Measurements from ENCODE around the gene DHX30.

Gene DHX30

DNA sequence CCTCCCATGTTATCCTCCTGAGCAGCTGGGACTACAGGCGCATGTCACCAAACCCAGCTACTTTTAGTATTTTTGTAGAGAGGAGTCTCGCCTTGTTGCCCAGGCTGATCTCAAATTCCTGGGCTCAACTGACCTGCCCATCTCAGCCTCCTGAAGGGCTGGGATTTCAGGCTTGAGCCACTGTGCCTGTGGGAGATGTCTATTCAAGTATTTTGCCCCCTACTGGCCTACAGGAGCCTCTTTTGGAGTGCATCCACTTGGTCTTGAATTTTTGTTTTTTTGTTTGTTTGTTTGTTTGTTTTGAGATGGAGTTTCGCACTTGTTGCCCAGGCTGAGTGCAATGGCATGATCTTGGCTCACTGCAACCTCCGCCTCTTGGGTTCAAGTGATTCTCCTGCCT, 3.2 kb upstream of the DHX30 start:
- Histone ChIP-seq H3K4me1 (ENCODE audit: control insufficient read depth, insufficient read depth, low read length) (no peaks in the 10 kb centered on the region), H3K4me3 (ENCODE audit: low read depth, low read length) (no peak overlapping the region), H3K36me3 (ENCODE audit: control insufficient read depth in 2 of 2, insufficient read depth in 1 of 2, low read length in 2 of 2) (no peaks in the 10 kb centered on the region), H3K9me3 (ENCODE audit: control insufficient read depth, insufficient read depth, low read depth, low read length) (no peaks in the 10 kb centered on the region), H3K27ac (ENCODE audit: extremely low read depth, low read depth, low read length) (no peak overlapping the region)
- TF ChIP-seq ZBTB8A (tag by site-specific recombination; IDR thresholded peaks at IDR 0.05) (peak; percentile 74), ZNF350 (tag by site-specific recombination; IDR thresholded peaks at IDR 0.05) (no peak)
- POLR2A ChIA-PET = interaction anchor here (0.6 kb wide), 1 partner anchor 23 kb away, joined by 3 read pairs; no protein-coding TSS in a partner anchor
- CTCF ChIA-PET = no interaction called here

DNA sequence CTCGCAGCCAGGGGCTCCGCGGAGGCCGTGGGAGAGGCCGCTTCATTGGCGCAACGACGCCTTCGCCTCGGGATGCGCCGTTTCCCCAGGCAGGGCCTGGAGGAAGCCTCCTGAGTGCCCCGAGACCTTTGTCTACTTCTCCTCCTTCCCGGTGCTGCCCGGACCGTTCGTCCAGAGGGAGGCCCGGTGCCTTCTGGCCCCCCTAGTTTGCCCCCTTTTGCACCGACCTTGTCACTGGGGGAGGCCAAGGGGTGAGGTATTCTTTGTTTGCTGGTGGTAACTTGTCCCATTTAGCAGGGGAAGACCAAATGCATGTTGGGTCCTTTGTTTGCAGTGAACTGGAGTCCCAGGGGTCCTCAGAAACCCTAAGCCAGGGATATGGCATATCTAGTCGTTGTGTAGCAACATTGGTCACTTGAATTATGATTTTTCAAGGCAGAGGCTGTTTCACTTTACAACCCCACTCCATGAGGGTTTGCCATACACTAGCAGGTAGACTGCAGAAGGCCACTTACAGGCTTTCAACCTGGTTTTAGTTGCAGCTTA, 615 bp downstream of the DHX30 start:
- ChIA-PET CTCF (no interaction called here), POLR2A (no interaction called here)
- Histone ChIP-seq H3K27ac (ENCODE audit: extremely low read depth, low read depth, low read length) (peak overlapping the region; percentile 86), H3K36me3 (ENCODE audit: control insufficient read depth in 2 of 2, insufficient read depth in 1 of 2, low read length in 2 of 2) (peaks cover 13 to 24% of the 10 kb centered on the region in 2 experiments; a peak in 2 of 3 replicates), H3K4me1 (ENCODE audit: control insufficient read depth, insufficient read depth, low read length) (no peaks in the 10 kb centered on the region), H3K9me3 (ENCODE audit: control insufficient read depth, insufficient read depth, low read depth, low read length) (no peaks in the 10 kb centered on the region), H3K4me3 (ENCODE audit: low read depth, low read length) (peak overlapping the region; percentile 76)
- TF ChIP-seq KLF1 (tag by site-specific recombination; IDR thresholded peaks at IDR 0.05) (peak; percentile 66), KLF16 (tag by site-specific recombination; IDR thresholded peaks at IDR 0.05) (peak; percentile 23; the same call in 1 of the 2 replicates), GLIS1 (tag by site-specific recombination; IDR thresholded peaks at IDR 0.05) (peak; percentile 85), GLIS2 (tag by site-specific recombination; IDR thresholded peaks at IDR 0.05) (peak; percentile 91), ZNF24 (tag by site-specific recombination; IDR thresholded peaks at IDR 0.05) (0 out of 2 replicates have a peak, but pooled peaks have one; percentile 6), ZBTB20 (tag by site-specific recombination; IDR thresholded peaks at IDR 0.05) (no peak), TRIM28 (IDR thresholded peaks at IDR 0.05; ENCODE audit: borderline replicate concordance, low read length) (peak; percentile 28; the same call in 1 of the 2 replicates), ZFHX2 (tag by site-specific recombination; conservative IDR thresholded peaks at IDR 0.05) (0 out of 2 replicates have a peak, but pooled peaks have one; percentile 4), ZXDB (tag by site-specific recombination; IDR thresholded peaks at IDR 0.05) (0 out of 2 replicates have a peak, but pooled peaks have one; percentile 54), ZBTB48 (tag by site-specific recombination; IDR thresholded peaks at IDR 0.05) (peak; percentile 53; the same call in 1 of the 2 replicates), EGR2 (tag by site-specific recombination; IDR thresholded peaks at IDR 0.05; ENCODE audit: low read depth) (no peak; the same call in 1 of the 2 replicates), ZBTB1 (tag by site-specific recombination; IDR thresholded peaks at IDR 0.05) (no peak), MZF1 (tag by site-specific recombination; IDR thresholded peaks at IDR 0.05; ENCODE audit: borderline replicate concordance) (no peak), ZIC2 (tag by site-specific recombination; IDR thresholded peaks at IDR 0.05) (peak; percentile 33; the same call in 1 of the 2 replicates), ZNF530 (tag by site-specific recombination; IDR thresholded peaks at IDR 0.05; ENCODE audit: low read depth) (no peak), ZNF335 (tag by site-specific recombination; conservative IDR thresholded peaks at IDR 0.05) (peak; percentile 95)
- TF ChIP-seq, protein P1, sequence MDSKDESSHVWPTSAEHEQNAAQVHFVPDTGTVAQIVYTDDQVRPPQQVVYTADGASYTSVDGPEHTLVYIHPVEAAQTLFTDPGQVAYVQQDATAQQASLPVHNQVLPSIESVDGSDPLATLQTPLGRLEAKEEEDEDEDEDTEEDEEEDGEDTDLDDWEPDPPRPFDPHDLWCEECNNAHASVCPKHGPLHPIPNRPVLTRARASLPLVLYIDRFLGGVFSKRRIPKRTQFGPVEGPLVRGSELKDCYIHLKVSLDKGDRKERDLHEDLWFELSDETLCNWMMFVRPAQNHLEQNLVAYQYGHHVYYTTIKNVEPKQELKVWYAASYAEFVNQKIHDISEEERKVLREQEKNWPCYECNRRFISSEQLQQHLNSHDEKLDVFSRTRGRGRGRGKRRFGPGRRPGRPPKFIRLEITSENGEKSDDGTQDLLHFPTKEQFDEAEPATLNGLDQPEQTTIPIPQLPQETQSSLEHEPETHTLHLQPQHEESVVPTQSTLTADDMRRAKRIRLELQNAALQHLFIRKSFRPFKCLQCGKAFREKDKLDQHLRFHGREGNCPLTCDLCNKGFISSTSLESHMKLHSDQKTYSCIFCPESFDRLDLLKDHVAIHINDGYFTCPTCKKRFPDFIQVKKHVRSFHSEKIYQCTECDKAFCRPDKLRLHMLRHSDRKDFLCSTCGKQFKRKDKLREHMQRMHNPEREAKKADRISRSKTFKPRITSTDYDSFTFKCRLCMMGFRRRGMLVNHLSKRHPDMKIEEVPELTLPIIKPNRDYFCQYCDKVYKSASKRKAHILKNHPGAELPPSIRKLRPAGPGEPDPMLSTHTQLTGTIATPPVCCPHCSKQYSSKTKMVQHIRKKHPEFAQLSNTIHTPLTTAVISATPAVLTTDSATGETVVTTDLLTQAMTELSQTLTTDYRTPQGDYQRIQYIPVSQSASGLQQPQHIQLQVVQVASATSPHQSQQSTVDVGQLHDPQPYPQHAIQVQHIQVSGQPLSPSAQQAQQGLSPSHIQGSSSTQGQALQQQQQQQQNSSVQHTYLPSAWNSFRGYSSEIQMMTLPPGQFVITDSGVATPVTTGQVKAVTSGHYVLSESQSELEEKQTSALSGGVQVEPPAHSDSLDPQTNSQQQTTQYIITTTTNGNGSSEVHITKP (tag by site-specific recombination; IDR thresholded peaks at IDR 0.05) = peak; percentile 45; the same call in 1 of the 2 replicates
- TF ChIP-seq, protein P2, sequence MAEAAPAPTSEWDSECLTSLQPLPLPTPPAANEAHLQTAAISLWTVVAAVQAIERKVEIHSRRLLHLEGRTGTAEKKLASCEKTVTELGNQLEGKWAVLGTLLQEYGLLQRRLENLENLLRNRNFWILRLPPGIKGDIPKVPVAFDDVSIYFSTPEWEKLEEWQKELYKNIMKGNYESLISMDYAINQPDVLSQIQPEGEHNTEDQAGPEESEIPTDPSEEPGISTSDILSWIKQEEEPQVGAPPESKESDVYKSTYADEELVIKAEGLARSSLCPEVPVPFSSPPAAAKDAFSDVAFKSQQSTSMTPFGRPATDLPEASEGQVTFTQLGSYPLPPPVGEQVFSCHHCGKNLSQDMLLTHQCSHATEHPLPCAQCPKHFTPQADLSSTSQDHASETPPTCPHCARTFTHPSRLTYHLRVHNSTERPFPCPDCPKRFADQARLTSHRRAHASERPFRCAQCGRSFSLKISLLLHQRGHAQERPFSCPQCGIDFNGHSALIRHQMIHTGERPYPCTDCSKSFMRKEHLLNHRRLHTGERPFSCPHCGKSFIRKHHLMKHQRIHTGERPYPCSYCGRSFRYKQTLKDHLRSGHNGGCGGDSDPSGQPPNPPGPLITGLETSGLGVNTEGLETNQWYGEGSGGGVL (tag by site-specific recombination; IDR thresholded peaks at IDR 0.05) = 0 out of 2 replicates have a peak, but pooled peaks have one; percentile 4
- TF ChIP-seq, protein P3, sequence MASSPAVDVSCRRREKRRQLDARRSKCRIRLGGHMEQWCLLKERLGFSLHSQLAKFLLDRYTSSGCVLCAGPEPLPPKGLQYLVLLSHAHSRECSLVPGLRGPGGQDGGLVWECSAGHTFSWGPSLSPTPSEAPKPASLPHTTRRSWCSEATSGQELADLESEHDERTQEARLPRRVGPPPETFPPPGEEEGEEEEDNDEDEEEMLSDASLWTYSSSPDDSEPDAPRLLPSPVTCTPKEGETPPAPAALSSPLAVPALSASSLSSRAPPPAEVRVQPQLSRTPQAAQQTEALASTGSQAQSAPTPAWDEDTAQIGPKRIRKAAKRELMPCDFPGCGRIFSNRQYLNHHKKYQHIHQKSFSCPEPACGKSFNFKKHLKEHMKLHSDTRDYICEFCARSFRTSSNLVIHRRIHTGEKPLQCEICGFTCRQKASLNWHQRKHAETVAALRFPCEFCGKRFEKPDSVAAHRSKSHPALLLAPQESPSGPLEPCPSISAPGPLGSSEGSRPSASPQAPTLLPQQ (tag by site-specific recombination; IDR thresholded peaks at IDR 0.05) = 0 out of 2 replicates have a peak, but pooled peaks have one; percentile 7
- TF ChIP-seq, protein P4, sequence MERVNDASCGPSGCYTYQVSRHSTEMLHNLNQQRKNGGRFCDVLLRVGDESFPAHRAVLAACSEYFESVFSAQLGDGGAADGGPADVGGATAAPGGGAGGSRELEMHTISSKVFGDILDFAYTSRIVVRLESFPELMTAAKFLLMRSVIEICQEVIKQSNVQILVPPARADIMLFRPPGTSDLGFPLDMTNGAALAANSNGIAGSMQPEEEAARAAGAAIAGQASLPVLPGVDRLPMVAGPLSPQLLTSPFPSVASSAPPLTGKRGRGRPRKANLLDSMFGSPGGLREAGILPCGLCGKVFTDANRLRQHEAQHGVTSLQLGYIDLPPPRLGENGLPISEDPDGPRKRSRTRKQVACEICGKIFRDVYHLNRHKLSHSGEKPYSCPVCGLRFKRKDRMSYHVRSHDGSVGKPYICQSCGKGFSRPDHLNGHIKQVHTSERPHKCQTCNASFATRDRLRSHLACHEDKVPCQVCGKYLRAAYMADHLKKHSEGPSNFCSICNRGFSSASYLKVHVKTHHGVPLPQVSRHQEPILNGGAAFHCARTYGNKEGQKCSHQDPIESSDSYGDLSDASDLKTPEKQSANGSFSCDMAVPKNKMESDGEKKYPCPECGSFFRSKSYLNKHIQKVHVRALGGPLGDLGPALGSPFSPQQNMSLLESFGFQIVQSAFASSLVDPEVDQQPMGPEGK (tag by site-specific recombination; IDR thresholded peaks at IDR 0.05) = 0 out of 2 replicates have a peak, but pooled peaks have one; percentile 26
